GM21367 (cell line): ENCODE data around the gene TLL1.

ENCODE experiments used
- ATAC-seq: cut with Tn5 transposase; IDR thresholded peaks from one replicate; pipeline ENCODE4 v1.9.1; 2021; ENCODE audit not compliant: unreplicated experiment

TLL1 gene

GRCh38 chr4:165872461-165873297, at the start of gene TLL1:
TLL1 (plus strand) TSS chr4:165873237; CDS start chr4:165873905, 668 bp downstream.
- ATAC-seq: no peak

GRCh38 chr4:165826166-165826565, 46.9 kb upstream of the TLL1 start:
- ATAC-seq: no peak

- ATAC-seq: no peak
Observed at GRCh38 chr4:165827018-165827417, 46.0 kb upstream of the TLL1 start.

GRCh38 chr4:165828928-165829327, 44.1 kb upstream of the TLL1 start:
- no peak for ATAC-seq

- ATAC-seq: no peak
Observed at GRCh38 chr4:165834116-165834515, 38.9 kb upstream of the TLL1 start.

GRCh38 chr4:165838575-165838974, 34.5 kb upstream of the TLL1 start:
- ATAC-seq: no peak

GRCh38 chr4:165839615-165840333, 33.3 kb upstream of the TLL1 start:
- ATAC-seq: no peak

GRCh38 chr4:165842684-165843083, 30.4 kb upstream of the TLL1 start:
- ATAC-seq: no peak

- ATAC-seq: no peak
Observed at GRCh38 chr4:165844161-165844560, 28.9 kb upstream of the TLL1 start.

GRCh38 chr4:165851256-165851655, 21.8 kb upstream of the TLL1 start:
- no peak for ATAC-seq

GRCh38 chr4:165855191-165855590, 17.8 kb upstream of the TLL1 start:
- no peak for ATAC-seq

GRCh38 chr4:165861363-165861762, 11.7 kb upstream of the TLL1 start:
- ATAC-seq: no peak

- ATAC-seq: no peak
Observed at GRCh38 chr4:165864271-165864670, 8.8 kb upstream of the TLL1 start.

GRCh38 chr4:165866019-165866650, 6.9 kb upstream of the TLL1 start:
- no peak for ATAC-seq

- ATAC-seq: no peak
Observed at GRCh38 chr4:165867961-165868360, 5.1 kb upstream of the TLL1 start.

GRCh38 chr4:165873298-165874071, 448 bp downstream of the TLL1 start:
- ATAC-seq: no peak

GRCh38 chr4:165874072-165874790, 1.2 kb downstream of the TLL1 start:
- no peak for ATAC-seq

- no peak for ATAC-seq
Observed at GRCh38 chr4:165874791-165875371, 1.8 kb downstream of the TLL1 start.

GRCh38 chr4:165875446-165875845, 2.4 kb downstream of the TLL1 start:
- ATAC-seq: no peak

GRCh38 chr4:165877286-165877685, 4.2 kb downstream of the TLL1 start:
- ATAC-seq: no peak
